HepG2 (cell line): ENCODE results near the gene KCTD21. TPM values are rescaled to one million over a fixed set of nuclear protein-coding genes. Genes with fewer than 3 reads are reported as not detected.
A peak's percentile ranks its signal among the peaks of the same experiment; 100 is the strongest.

ENCODE experiments used
- ATF7-NPFF ChIP-seq: sonication (generic); formaldehyde crosslinking; IDR thresholded peaks from 2 replicates; pipeline ENCODE4 v1.8.1; 2023; ENCODE audit warnings: mild to moderate bottlenecking, low read depth, missing genetic modification reagents, moderate library complexity
- CEBPB ChIP-seq: IDR thresholded peaks from 2 replicates; pipeline ENCODE4 v1.6.1; 2011; ENCODE audit warnings: low read depth, low read length, improper control_type of control experiment, borderline replicate concordance
- CREBL2 ChIP-seq: sonication (generic); formaldehyde crosslinking; IDR thresholded peaks from 2 replicates; pipeline ENCODE4 v1.8.1; 2023; ENCODE audit warnings: missing genetic modification reagents, mild to moderate bottlenecking, borderline replicate concordance
- ESRRA ChIP-seq: sonication (generic); formaldehyde crosslinking; IDR thresholded peaks from 2 replicates; pipeline ENCODE4 v1.5.1; 2020; ENCODE audit warnings: mild to moderate bottlenecking, low read depth, missing genetic modification reagents
- GMEB1 ChIP-seq: sonication (generic); formaldehyde crosslinking; IDR thresholded peaks from 2 replicates; pipeline ENCODE4 v1.5.1; 2020; ENCODE audit warnings: missing genetic modification reagents, mild to moderate bottlenecking, borderline replicate concordance
- MAFG ChIP-seq: sonication (generic); formaldehyde crosslinking; IDR thresholded peaks from 2 replicates; pipeline ENCODE4 v1.5.1; 2020; ENCODE audit warnings: mild to moderate bottlenecking, missing genetic modification reagents
- RAD51 ChIP-seq: fragments of 450-650 bp; IDR thresholded peaks from 2 replicates; pipeline ENCODE4 v1.6.1; 2016; ENCODE audit warnings: borderline replicate concordance
- SMAD3 ChIP-seq: sonication (generic); formaldehyde crosslinking; IDR thresholded peaks from 2 replicates; pipeline ENCODE4 v1.4.0; 2020; ENCODE audit warnings: missing genetic modification reagents
- STAT6 ChIP-seq: sonication (generic); formaldehyde crosslinking; IDR thresholded peaks from 2 replicates; pipeline ENCODE4 v1.4.0; 2020; ENCODE audit warnings: missing genetic modification reagents, mild to moderate bottlenecking, borderline replicate concordance
- THYN1 ChIP-seq: sonication (generic); formaldehyde crosslinking; IDR thresholded peaks from 2 replicates; pipeline ENCODE4 v1.8.1; 2023; ENCODE audit warnings: low read depth, mild to moderate bottlenecking, moderate library complexity, missing genetic modification reagents, borderline replicate concordance
- TP53 ChIP-seq: sonication (generic); formaldehyde crosslinking; conservative IDR thresholded peaks from 2 replicates; pipeline ENCODE4 v1.4.0; 2020; ENCODE audit warnings: missing genetic modification reagents
- ZNF160 ChIP-seq: sonication (generic); formaldehyde crosslinking; IDR thresholded peaks from 2 replicates; pipeline ENCODE4 v1.8.0; 2022; ENCODE audit warnings: mild to moderate bottlenecking, inconsistent platforms, missing genetic modification reagents
- ZNF276 ChIP-seq: sonication (generic); formaldehyde crosslinking; IDR thresholded peaks from 2 replicates; pipeline ENCODE4 v1.4.0; 2020; ENCODE audit warnings: mild to moderate bottlenecking, low read depth, missing genetic modification reagents
- ZNF33B ChIP-seq: sonication (generic); formaldehyde crosslinking; IDR thresholded peaks from 2 replicates; pipeline ENCODE4 v1.5.1; 2020; ENCODE audit warnings: mild to moderate bottlenecking, missing genetic modification reagents
- ZNF362 ChIP-seq: sonication (generic); formaldehyde crosslinking; IDR thresholded peaks from 2 replicates; pipeline ENCODE4 v1.4.0; 2020; ENCODE audit warnings: missing genetic modification reagents, mild to moderate bottlenecking, borderline replicate concordance
- ZNF543 ChIP-seq: sonication (generic); formaldehyde crosslinking; IDR thresholded peaks from 2 replicates; pipeline ENCODE4 v1.4.0; 2020; ENCODE audit warnings: mild to moderate bottlenecking, missing genetic modification reagents
- ZNF570 ChIP-seq: sonication (generic); formaldehyde crosslinking; IDR thresholded peaks from 2 replicates; pipeline ENCODE4 v1.4.0; 2020; ENCODE audit warnings: mild to moderate bottlenecking, missing genetic modification reagents, borderline replicate concordance
- ZNF572 ChIP-seq: sonication (generic); formaldehyde crosslinking; IDR thresholded peaks from 2 replicates; pipeline ENCODE4 v1.5.1; 2020; ENCODE audit warnings: mild to moderate bottlenecking, missing genetic modification reagents
- ZNF576 ChIP-seq: sonication (generic); formaldehyde crosslinking; IDR thresholded peaks from 2 replicates; pipeline ENCODE4 v1.4.0; 2020; ENCODE audit warnings: mild to moderate bottlenecking, missing genetic modification reagents
- polyA plus RNA-seq, 8 experiments: library from polyadenylated mRNA; depleted of rRNA in 3 of 8; stranded (reverse) in 7 of 8; unstranded in 1 of 8; fragments of >200 nt; fragmentation: Illumina TruSeq in 4 of 8; extraction: Trizol in 4 of 8; gene quantifications; 2 replicates each; pipeline versions ENCODE4 v1.2.1 to v1.2.3, GENCODE V29; 2011 to 2016; ENCODE audit warnings: low read depth in 4 of 8, missing spikeins in 1 of 8, mixed read lengths in 1 of 8; ENCODE audit not compliant: insufficient read depth in 1 of 8
- total RNA-seq, 5 experiments: library from RNA; depleted of rRNA; stranded (reverse); fragments of >200 nt; fragmentation: Illumina TruSeq; extraction: Trizol; gene quantifications; 2 replicates each; pipeline ENCODE4 v1.2.3, GENCODE V29; 2016; ENCODE audit warnings: low read depth in 1 of 5

Gene KCTD21
- total and polyA plus RNA-seq, 2 of the 13 experiments (the other 11 are each of a cell fraction or from before 2014, with no cell fraction given): 3.1 to 13.5 TPM

GRCh38 chr11:78188286-78189173, at the start of gene KCTD21, which contains the start of gene USP35 (continued):
- TF ChIP-seq GMEB1 (CRISPR knock-in tag) (peak; percentile 88), ESRRA (CRISPR knock-in tag) (peak; percentile 71), MAFG (CRISPR knock-in tag) (no peak), ZNF362 (CRISPR knock-in tag) (peak; percentile 38; the same call in 1 of the 2 replicates), ZNF572 (peak; percentile 88; the same call in 1 of the 2 replicates), ZNF543 (CRISPR knock-in tag) (peak; percentile 75; the same call in 1 of the 2 replicates), ZNF576 (CRISPR knock-in tag) (no peak), THYN1 (CRISPR knock-in tag) (no peak), ATF7-NPFF (peak; percentile 88), RAD51 (no peak), STAT6 (CRISPR knock-in tag) (no peak), ZNF276 (CRISPR knock-in tag) (0 out of 2 replicates have a peak, but pooled peaks have one; percentile 64), SMAD3 (CRISPR knock-in tag) (peak; percentile 20; the same call in 1 of the 2 replicates), ZNF33B (CRISPR knock-in tag) (0 out of 2 replicates have a peak, but pooled peaks have one; percentile 81), CREBL2 (no peak), ZNF570 (no peak), CEBPB (0 out of 2 replicates have a peak, but pooled peaks have one; percentile 9), TP53 (no peak), ZNF160 (CRISPR knock-in tag) (peak; percentile 22; the same call in 1 of the 2 replicates)
